CD8-positive, alpha-beta memory T cell (primary cell): ENCODE results near the gene THOP1. TPM values are rescaled to one million over a fixed set of nuclear protein-coding genes. Genes with fewer than 3 reads are reported as not detected.
"Not testable (repeated sequence)": the region's sequence is repeated elsewhere in the genome, so short reads cannot be mapped to it uniquely, and the experiment has no call there.

Experiments
- CTCF ChIA-PET: fragments of 350-600 bp; sonication (Branson Sonifier 250); formaldehyde crosslinking; loops from one replicate; lab custom pipeline; 2021; ENCODE audit warnings: antibody characterized with exemption; lab: Charles Lee
- POLR2A ChIA-PET: fragments of 350-600 bp; sonication (Branson Sonifier 250); formaldehyde crosslinking; loops from one replicate; lab custom pipeline; 2021; ENCODE audit warnings: antibody characterized with exemption; lab: Charles Lee
- DNase-seq, 5 donors: peaks; one replicate each; pipeline versions ENCODE4 v3.0.0 to v3.0.0-alpha.2; 2020 to 2022; ENCODE audit warnings: mixed read lengths in 1 of 5
- H3K27ac ChIP-seq: one replicate; pipeline ENCODE4 v1.7.0; 2013; ENCODE audit warnings: low read depth, mild to moderate bottlenecking, low read length, moderate library complexity
- H3K27me3 ChIP-seq: 2 replicates; pipeline ENCODE4 v1.7.0; 2013; ENCODE audit warnings: low read length, mild to moderate bottlenecking; ENCODE audit not compliant: insufficient read depth, poor library complexity, severe bottlenecking
- H3K36me3 ChIP-seq: 2 replicates; pipeline ENCODE4 v1.7.0; 2013; ENCODE audit warnings: mild to moderate bottlenecking, low read length, moderate library complexity; ENCODE audit not compliant: insufficient read depth
- H3K4me1 ChIP-seq: 2 replicates; pipeline ENCODE4 v1.7.0; 2013; ENCODE audit warnings: mild to moderate bottlenecking, low read length, moderate library complexity; ENCODE audit not compliant: insufficient read depth
- H3K4me3 ChIP-seq: 2 replicates; pipeline ENCODE4 v1.7.0; 2013; ENCODE audit warnings: mild to moderate bottlenecking, low read length
- H3K9me3 ChIP-seq: 2 replicates; pipeline ENCODE4 v1.7.0; 2013; ENCODE audit warnings: mild to moderate bottlenecking, low read length
- H3K27ac Mint-ChIP-seq, 8 donors: one replicate each; pipeline ENCODE4 v1.8.0; 2020 to 2021; ENCODE audit warnings: mixed read lengths in 8 of 8, mild to moderate bottlenecking in 6 of 8, inconsistent platforms in 3 of 8, moderate library complexity in 3 of 8
- H3K27me3 Mint-ChIP-seq, 2 donors: one replicate each; pipeline ENCODE4 v1.8.0; 2020 to 2021; ENCODE audit warnings: mixed read lengths in 2 of 2, mild to moderate bottlenecking in 1 of 2, moderate library complexity in 1 of 2
- H3K36me3 Mint-ChIP-seq, 3 donors: one replicate each; pipeline ENCODE4 v1.8.0; 2020 to 2021; ENCODE audit warnings: mixed read lengths in 3 of 3, inconsistent platforms in 1 of 3, mild to moderate bottlenecking in 1 of 3
- H3K4me1 Mint-ChIP-seq, 3 donors: one replicate each; pipeline ENCODE4 v1.8.0; 2020 to 2021; ENCODE audit warnings: mixed read lengths in 3 of 3, inconsistent platforms in 1 of 3, mild to moderate bottlenecking in 1 of 3
- H3K4me3 Mint-ChIP-seq, 7 donors: one replicate each; pipeline ENCODE4 v1.8.0; 2020 to 2021; ENCODE audit warnings: mixed read lengths in 7 of 7, mild to moderate bottlenecking in 6 of 7, moderate library complexity in 4 of 7, inconsistent platforms in 2 of 7
- H3K9me3 Mint-ChIP-seq, 5 donors: one replicate each; pipeline ENCODE4 v1.8.0; 2020 to 2022; ENCODE audit warnings: mixed read lengths in 5 of 5, mild to moderate bottlenecking in 3 of 5, moderate library complexity in 2 of 5, inconsistent platforms in 1 of 5
- polyA plus RNA-seq: library from polyadenylated mRNA; unstranded; fragments of 300-500 nt; fragmentation: Illumina TruSeq; gene quantifications from one replicate; pipeline ENCODE4 v1.2.3, GENCODE V29; 2021
- total RNA-seq, 2 experiments: library from RNA; stranded (reverse); gene quantifications; one replicate each; pipeline ENCODE4 v1.2.3, GENCODE V29; 2021

Gene THOP1
- total and polyA plus RNA-seq, 3 experiments from 2014 or later = 40.2 to 178 (median 169) TPM

- Mint-ChIP-seq H3K27me3 (no peaks in the 10 kb centered on the region), H3K27ac (no peak overlapping the region), H3K4me1 (peaks cover 11 to 23% (median 20%) of the 10 kb centered on the region in 3 donors), H3K9me3 (no peaks in the 10 kb centered on the region), H3K4me3 (no peak overlapping the region), H3K36me3 (peaks cover 0 to 30% (median 0%) of the 10 kb centered on the region in 3 donors)
- no peak overlapping the region for H3K27ac ChIP-seq
- H3K4me3 ChIP-seq = no peak overlapping the region
- no peak for DNase-seq
- H3K9me3 ChIP-seq = no peaks in the 10 kb centered on the region
- H3K4me1 ChIP-seq = peaks cover 6% of the 10 kb centered on the region
- H3K27me3 ChIP-seq = no peaks in the 10 kb centered on the region
- CTCF ChIA-PET = no interaction called here
- POLR2A ChIA-PET = no interaction called here
- H3K36me3 ChIP-seq = no peaks in the 10 kb centered on the region
These were observed 5.4 kb downstream of the THOP1 start for GRCh38 chr19:2790557-2791271.

- H3K36me3 Mint-ChIP-seq = peaks cover 0 to 38% (median 0%) of the 10 kb centered on the region in 3 donors
These were observed 6.1 kb downstream of the THOP1 start for GRCh38 chr19:2791440-2791839.

GRCh38 chr19:2791876-2792275, 6.6 kb downstream of the THOP1 start:
- H3K36me3 Mint-ChIP-seq = peaks cover 0 to 40% (median 0%) of the 10 kb centered on the region in 3 donors

More at GRCh38 chr19:2791440-2791839, 6.1 kb downstream of the THOP1 start:
- H3K4me1 ChIP-seq = no peaks in the 10 kb centered on the region
- DNase-seq = no peak
- POLR2A ChIA-PET = no interaction called here
- no peak overlapping the region for H3K27ac ChIP-seq
- H3K9me3 ChIP-seq = no peaks in the 10 kb centered on the region
- peaks cover 5 to 18% (median 13%) of the 10 kb centered on the region in 3 donors for H3K4me1 Mint-ChIP-seq
- no peaks in the 10 kb centered on the region for H3K27me3 Mint-ChIP-seq
- H3K27ac Mint-ChIP-seq = no peak overlapping the region
- CTCF ChIA-PET = no interaction called here
- no peaks in the 10 kb centered on the region for H3K27me3 ChIP-seq
- no peak overlapping the region for H3K4me3 ChIP-seq
- H3K9me3 Mint-ChIP-seq = no peaks in the 10 kb centered on the region
- no peaks in the 10 kb centered on the region for H3K36me3 ChIP-seq
- H3K4me3 Mint-ChIP-seq = no peak overlapping the region

GRCh38 chr19:2792666-2793065, 7.4 kb downstream of the THOP1 start:
- H3K4me1 Mint-ChIP-seq = peaks cover 1 to 10% (median 5%) of the 10 kb centered on the region in 3 donors
- H3K4me1 ChIP-seq, H3K27ac ChIP-seq, CTCF ChIA-PET, DNase-seq, H3K4me3 Mint-ChIP-seq, H3K27me3 Mint-ChIP-seq, H3K27me3 ChIP-seq, H3K27ac Mint-ChIP-seq, H3K4me3 ChIP-seq, H3K36me3 ChIP-seq, H3K9me3 Mint-ChIP-seq, H3K9me3 ChIP-seq, POLR2A ChIA-PET: not testable (repeated sequence)
- peaks cover 0 to 47% (median 0%) of the 10 kb centered on the region in 3 donors for H3K36me3 Mint-ChIP-seq

More at GRCh38 chr19:2791876-2792275, 6.6 kb downstream of the THOP1 start:
- ChIA-PET CTCF (no interaction called here), POLR2A (interaction anchor here (0.5 kb wide), 1 partner anchor 647 kb away, joined by 7 read pairs; no protein-coding TSS in a partner anchor)
- Histone ChIP-seq H3K36me3 (no peaks in the 10 kb centered on the region), H3K27ac (no peak overlapping the region), H3K4me3 (no peak overlapping the region), H3K9me3 (no peaks in the 10 kb centered on the region), H3K4me1 (no peaks in the 10 kb centered on the region), H3K27me3 (no peaks in the 10 kb centered on the region)
- peaks cover 5 to 18% (median 11%) of the 10 kb centered on the region in 3 donors for H3K4me1 Mint-ChIP-seq
- no peak for DNase-seq
- no peak overlapping the region for H3K4me3 Mint-ChIP-seq
- H3K27me3 Mint-ChIP-seq = no peaks in the 10 kb centered on the region
- H3K27ac Mint-ChIP-seq = no peak overlapping the region
- no peaks in the 10 kb centered on the region for H3K9me3 Mint-ChIP-seq

GRCh38 chr19:2793126-2793525, 7.8 kb downstream of the THOP1 start:
- Histone ChIP-seq H3K27me3 (no peaks in the 10 kb centered on the region), H3K27ac (no peak overlapping the region), H3K4me3 (no peak overlapping the region), H3K36me3 (no peaks in the 10 kb centered on the region), H3K9me3 (no peaks in the 10 kb centered on the region), H3K4me1 (no peaks in the 10 kb centered on the region)
- Mint-ChIP-seq H3K27ac (no peak overlapping the region), H3K36me3 (peaks cover 0 to 48% (median 0%) of the 10 kb centered on the region in 3 donors), H3K9me3 (no peaks in the 10 kb centered on the region), H3K4me1 (peaks cover 1 to 6% (median 5%) of the 10 kb centered on the region in 3 donors), H3K4me3 (no peak overlapping the region), H3K27me3 (no peaks in the 10 kb centered on the region)
- ChIA-PET POLR2A (no interaction called here), CTCF (no interaction called here)
- no peak for DNase-seq

- H3K36me3 ChIP-seq = no peaks in the 10 kb centered on the region
- Mint-ChIP-seq H3K4me1 (peaks cover 1 to 5% (median 5%) of the 10 kb centered on the region in 3 donors), H3K27me3 (no peaks in the 10 kb centered on the region), H3K36me3 (peaks cover 0 to 50% (median 0%) of the 10 kb centered on the region in 3 donors), H3K27ac (no peak overlapping the region), H3K9me3 (no peaks in the 10 kb centered on the region), H3K4me3 (no peak overlapping the region)
- H3K27me3 ChIP-seq = no peaks in the 10 kb centered on the region
- H3K9me3 ChIP-seq = no peaks in the 10 kb centered on the region
- H3K27ac ChIP-seq = no peak overlapping the region
- no peak overlapping the region for H3K4me3 ChIP-seq
- no peak for DNase-seq
- CTCF ChIA-PET = no interaction called here
- POLR2A ChIA-PET = no interaction called here
- no peaks in the 10 kb centered on the region for H3K4me1 ChIP-seq
These were observed 8.3 kb downstream of the THOP1 start for GRCh38 chr19:2793577-2793976.

GRCh38 chr19:2795827-2796658, 10.7 kb downstream of the THOP1 start:
- no peaks in the 10 kb centered on the region for H3K36me3 ChIP-seq
- POLR2A ChIA-PET = no interaction called here

More at GRCh38 chr19:2795827-2796658, 10.7 kb downstream of the THOP1 start:
- DNase-seq = no peak
- Mint-ChIP-seq H3K9me3 (no peaks in the 10 kb centered on the region), H3K27ac (peak overlapping the region in 1 of 8 donors; percentile 33), H3K27me3 (no peaks in the 10 kb centered on the region), H3K4me3 (no peak overlapping the region), H3K36me3 (peaks cover 0 to 58% (median 0%) of the 10 kb centered on the region in 3 donors), H3K4me1 (no peaks in the 10 kb centered on the region)
- H3K27ac ChIP-seq = no peak overlapping the region
- no peak overlapping the region for H3K4me3 ChIP-seq
- no peaks in the 10 kb centered on the region for H3K4me1 ChIP-seq
- H3K27me3 ChIP-seq = no peaks in the 10 kb centered on the region
- CTCF ChIA-PET = no interaction called here
- H3K9me3 ChIP-seq = no peaks in the 10 kb centered on the region
